Activated CD4-positive, alpha-beta T cell treated with anti-CD3 and anti-CD28 coated beads for 1 hour (primary cell): ENCODE data around the gene COPS3.

Experiments used
- DNase-seq: peaks from one replicate; pipeline ENCODE4 v3.0.0-alpha.2; 2020

Gene COPS3

DNA sequence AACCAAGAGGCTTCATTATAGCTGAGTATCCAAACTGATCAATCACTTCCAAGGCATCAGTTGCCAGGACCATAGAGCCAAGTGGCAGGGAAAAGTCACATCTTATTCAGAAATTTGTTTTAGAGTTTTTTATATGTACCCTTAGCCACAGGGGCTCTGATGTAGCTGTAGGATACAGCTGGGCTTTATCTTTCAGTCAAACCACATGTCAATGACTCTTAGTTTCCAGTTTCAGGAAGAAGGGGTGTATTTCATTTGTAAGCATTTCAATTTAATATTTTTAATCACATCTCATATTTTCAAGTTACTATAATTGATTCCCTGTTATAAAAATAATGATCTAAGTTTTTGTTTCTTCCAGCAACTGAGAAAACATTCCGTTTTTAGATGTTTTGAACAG is 41.2 kb downstream of the COPS3 start:
- DNase-seq, result no peak

- DNase-seq, result peak; percentile 83
Measured at GRCh38 chr17:17237026-17237799, 43.8 kb downstream of the COPS3 start, which contains the start of gene FLCN. FLCN (minus strand) TSS chr17:17237168; CDS start chr17:17228137, 9,031 bp downstream.

DNA sequence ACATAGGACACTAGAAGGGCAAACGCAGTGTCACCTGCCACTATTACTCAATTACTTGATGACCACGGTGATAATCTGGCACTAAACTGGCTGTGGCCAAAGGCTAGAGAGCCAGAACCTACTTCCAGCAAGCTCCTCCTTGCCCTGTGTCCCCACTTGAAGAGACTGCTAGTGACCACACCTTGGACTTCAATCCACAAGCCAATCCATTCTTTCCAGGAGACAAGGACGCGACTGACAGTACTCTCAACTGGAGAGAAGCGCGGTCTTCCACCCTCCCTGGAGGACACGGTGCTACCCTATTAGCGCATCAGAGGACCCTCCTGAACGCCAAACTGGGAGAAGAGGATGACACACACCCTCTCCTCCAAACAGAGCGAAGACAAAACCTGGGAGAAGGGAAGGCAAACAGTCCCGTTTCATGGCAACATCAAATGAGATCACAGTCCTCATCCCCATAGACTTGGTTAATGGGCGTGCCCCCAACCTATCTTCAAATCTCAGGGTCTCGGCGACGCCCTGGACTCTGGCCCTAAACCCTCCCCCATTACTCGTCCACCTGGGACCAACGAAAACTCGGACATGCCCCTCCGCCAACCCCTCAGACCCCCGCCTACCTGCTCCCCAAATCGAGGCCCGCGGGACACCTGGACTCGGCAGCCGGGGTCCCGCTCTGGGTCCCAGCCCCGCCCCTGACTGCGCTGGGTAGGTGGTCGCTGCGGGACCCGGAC is 44.6 kb downstream of the COPS3 start:
- no peak for DNase-seq

- no peak for DNase-seq
Measured at GRCh38 chr17:17235212-17236174, 45.6 kb downstream of the COPS3 start.

DNA sequence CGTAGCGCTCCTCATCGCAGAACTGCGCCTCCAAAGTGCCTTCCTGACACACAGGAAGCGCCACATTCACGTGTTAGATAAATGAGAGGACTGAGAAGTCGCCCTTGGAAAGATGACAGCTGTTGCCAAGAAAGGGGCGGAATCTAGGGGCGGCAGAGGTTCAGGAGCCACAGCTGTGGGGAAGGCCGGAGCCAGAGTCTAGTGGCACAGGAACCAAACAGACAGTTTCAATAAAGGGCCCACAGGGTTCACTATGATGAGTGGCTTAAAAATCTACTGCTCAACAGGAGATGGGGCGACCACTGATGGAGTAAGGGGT is 48.8 kb downstream of the COPS3 start:
- DNase-seq, result no peak

- DNase-seq, result no peak
Measured at GRCh38 chr17:17231621-17232302, 49.3 kb downstream of the COPS3 start.

GRCh38 chr17:17229416-17230384 is 51.3 kb downstream of the COPS3 start:
- no peak for DNase-seq

DNA sequence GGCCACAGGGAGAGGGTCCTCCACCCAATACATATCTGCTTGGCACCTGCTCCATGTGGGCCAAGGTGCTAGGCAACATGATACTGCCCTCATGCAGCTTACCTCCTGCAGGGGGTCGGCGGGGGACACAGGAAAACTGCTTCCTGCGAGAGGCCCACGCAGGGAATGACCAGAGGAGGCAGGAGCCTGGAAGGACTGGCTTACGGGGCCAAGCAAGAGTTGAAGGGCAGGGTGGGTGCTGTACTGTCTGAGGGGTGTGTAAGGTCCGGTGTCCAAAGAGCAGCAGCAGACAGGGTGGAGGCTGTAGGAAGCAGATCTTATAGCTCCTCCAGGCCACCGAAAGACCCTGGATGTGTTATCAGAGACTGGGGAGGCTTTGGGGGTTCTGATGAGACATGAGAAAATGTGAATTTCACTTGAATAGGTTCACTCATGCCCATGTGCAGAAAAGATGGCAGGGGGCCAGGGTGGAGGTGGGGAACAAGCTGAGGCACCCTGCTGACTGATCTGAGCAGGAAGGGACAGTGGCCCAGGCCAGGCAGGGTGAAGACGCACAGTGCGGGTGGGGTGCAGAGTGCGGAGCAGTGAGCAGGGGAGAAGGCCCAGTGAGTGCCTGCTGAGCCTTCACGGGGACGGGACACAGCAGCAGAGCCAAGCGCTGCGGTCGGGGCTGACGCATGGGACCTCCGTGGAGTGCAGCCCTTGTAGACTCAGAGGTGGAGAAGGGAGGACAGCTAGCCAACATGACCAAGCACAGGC is 52.3 kb downstream of the COPS3 start:
- no peak for DNase-seq

DNA sequence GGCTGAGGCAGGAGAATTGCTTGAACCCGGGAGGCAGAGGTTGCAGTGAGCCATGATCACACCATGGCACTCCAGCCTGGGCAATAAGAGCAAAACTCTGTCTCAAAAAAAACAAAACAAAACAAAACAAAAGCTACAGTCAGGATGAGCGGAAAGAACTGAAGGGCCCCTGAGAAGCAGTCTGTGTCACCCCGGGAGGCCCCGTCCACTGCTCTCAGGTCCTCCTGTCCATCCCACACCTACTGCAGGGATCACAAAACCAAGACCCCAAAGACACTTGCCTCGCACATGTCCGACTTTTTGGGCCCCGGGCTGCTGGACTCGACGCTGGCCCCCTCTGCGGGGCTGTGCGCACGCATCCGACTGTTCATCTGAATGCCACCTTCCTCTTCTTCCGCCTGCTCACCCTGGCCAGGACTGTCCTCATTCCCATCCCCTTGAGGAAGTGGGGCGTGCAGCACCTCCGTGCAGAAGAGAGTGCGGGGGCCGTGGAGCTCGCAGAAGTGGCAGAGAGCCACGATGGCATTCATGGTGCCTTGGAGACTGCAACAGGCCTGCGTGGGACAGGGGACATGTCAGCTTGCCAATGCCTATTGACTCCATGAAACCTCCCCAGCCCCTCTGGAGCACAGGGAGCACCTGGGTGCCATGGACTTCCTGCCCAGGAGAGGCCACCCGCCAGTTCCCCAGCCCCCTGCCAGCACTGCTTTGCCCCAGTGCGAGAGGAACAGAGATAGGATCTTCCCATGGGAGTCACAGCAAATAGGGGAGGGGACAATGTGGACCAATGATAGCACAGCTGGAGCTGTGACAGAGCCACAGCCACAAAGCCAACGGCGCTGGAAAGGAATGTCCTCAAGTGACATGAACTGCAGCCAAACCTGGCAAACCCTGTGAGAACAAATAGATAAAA is 53.2 kb downstream of the COPS3 start:
- DNase-seq, result no peak

DNA sequence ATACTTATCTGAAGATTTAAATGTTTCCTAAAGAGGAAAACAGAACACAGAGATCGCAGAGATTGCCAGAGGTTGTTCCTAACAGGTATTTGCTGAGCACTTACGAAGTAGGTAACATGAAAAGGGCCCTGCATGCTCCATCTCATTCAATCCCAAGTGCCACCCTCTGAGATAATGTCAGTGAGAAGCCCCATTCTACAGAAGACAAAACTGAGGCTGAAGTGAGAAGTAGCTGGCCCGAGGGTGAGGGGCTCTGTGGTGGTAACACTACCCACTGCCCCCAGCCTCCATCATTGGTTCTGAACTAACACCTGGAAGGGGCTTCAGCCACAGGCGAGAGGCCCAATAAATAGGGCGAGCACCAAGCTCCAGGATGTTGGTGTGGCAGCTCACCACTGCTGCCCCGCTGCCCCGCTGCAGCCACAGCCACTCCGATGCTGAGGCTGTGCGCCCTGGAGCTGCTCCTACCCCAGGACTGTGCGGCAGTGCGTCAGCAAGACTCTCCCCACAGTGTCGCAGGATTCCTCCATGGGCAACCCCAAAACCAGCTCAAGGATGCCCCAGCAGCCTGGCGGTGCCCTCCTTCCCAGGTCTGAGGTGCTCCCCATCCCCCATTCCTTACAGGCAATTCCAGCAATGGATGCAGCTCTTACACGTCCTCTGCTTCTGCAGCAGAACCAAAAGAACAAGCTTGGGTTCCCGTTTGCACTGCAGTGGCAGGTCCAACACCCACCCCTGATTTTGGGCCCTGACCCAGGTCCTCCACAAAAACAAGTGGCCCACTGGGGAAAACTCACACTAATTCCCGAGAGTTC is 54.4 kb downstream of the COPS3 start:
- no peak for DNase-seq

DNA sequence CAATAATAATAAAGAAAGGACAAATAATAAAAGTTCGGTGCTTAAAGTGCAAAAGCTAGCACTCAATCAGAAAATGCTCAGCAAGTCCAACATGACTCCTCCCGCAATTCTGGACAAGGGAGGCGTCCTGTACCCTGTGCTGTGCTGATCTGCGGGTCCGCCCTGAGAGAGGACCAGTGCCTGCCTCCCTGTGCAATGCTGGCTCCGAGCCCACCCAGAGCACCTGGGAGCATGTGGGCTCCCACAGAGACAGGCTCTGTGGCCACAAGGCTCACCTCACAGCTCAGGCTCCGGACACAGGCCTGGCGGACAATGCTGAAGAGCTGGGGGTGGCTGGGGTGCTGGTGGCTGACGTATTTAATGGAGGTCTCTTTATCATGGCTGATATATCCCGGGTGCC is 55.1 kb downstream of the COPS3 start:
- no peak for DNase-seq

GRCh38 chr17:17224137-17224536 is 56.9 kb downstream of the COPS3 start:
- no peak for DNase-seq

DNA sequence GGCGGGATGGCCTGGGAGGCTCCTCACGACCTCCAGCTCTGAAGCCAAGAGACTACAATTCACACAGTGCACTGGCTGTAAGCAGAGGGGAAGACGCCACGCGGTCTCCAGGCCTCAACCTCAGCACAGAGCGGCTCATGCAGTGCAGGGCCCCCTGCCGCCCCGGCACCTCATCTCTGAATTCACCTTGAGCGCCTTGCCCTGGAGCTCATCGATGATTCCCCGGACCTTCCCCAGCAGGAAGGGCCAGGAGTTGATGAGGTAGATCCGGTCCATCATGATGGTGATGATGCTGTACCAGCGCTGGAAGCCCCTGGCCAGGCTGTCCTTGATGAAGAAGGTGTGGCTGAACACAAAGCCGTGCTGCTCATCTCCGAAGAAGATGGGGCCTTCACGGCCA is 57.3 kb downstream of the COPS3 start:
- no peak for DNase-seq

- no peak for DNase-seq
Measured at GRCh38 chr17:17221329-17221728, 59.7 kb downstream of the COPS3 start.

DNA sequence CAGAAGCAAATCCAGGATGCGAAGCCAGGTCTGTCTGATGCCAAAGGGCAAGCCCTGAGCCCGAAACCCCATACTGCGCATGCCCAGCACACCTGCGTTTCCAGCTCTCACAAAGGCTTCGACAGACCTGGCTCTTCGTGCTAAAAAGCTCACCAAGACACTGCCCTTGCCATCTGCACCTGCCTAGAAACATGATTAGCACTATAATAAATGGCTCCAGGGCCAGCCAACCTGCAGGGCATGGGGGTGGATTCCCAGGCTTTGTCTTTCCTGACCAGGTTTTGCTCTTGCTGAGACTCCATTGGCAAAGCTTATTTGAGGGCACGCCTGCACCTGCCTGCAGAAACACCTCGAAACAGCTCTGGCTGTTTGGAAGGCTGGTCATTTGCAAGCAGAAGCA is 60.5 kb downstream of the COPS3 start:
- no peak for DNase-seq

DNA sequence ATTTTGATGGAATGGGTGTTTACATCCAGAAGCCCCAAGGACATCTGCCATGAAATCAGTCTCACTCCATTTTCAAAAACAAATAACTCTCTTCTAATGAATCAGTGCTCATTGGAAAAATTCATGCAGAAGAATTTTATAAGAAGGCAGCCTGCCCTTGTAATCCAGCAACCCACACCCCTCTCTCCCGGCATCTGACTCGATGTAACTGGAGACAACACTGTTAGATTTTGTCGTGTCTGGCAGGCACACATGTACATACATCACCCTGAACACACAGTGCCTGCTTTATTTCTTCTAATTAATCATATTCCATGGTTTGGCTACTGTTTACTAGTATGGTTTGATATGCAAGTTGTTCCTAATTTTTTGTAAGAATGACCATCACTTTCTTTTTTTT is 63.1 kb downstream of the COPS3 start:
- DNase-seq, result no peak

- DNase-seq, result no peak
Measured at GRCh38 chr17:17216776-17217175, 64.3 kb downstream of the COPS3 start.

DNA sequence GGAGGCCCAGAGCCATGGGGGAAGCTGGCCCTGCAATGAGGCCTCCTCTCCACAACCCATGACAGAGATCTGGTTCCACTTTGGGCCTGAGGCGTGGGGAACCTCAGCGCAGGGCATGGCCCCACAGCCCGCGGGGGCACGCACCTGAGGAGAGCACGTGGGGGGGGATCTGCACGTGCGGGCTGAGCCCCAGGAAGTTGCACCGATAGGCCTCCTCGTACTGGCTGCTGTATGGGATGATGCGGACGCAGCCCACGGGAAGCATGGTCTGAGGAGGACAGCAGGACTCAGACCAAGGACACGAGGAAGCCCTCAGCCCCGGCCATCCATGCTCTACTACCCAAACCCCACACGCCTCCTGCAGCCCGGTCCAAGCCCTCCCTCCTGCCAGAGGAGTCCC is 64.8 kb downstream of the COPS3 start:
- DNase-seq, result no peak

DNA sequence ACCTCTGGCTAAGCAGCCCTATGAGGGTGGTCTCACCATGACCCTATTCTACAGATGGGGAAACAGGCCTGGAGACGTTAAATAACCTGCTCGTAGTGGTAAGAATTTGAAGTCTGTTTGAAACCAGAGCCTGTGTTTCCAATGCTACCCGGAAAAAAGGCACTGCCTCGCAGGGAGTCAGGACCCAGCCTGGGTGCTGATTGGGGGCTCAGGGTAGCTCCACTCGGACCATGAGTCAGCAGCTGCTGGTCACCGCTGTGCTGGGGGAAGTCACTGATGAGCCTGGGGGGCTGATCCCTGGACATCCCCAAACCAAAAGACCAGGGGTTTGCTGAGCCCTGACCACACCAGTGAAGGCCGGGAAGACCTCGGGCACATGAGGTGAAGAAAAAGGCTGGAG is 65.5 kb downstream of the COPS3 start:
- no peak for DNase-seq
